ENCODE data around the gene ANKRD22.
"Not testable (repeated sequence)": the region's sequence is repeated elsewhere in the genome, so short reads cannot be mapped to it uniquely, and the experiment has no call there.

Gene ANKRD22

GRCh38 chr10:88838766-88839350 is 12.8 kb downstream of the ANKRD22 start:
- Histone ChIP-seq H3K4me3 (ENCODE audit: low read depth, low read length) (no peak overlapping the region), H3K27ac (no peak overlapping the region), H3K27me3 (ENCODE audit: insufficient read depth, low read depth, severe bottlenecking) (no peaks in the 10 kb centered on the region), H3K36me3 (no peaks in the 10 kb centered on the region), H3K9me3 (ENCODE audit: severe bottlenecking) (no peaks in the 10 kb centered on the region)
- TF ChIP-seq, protein P1, sequence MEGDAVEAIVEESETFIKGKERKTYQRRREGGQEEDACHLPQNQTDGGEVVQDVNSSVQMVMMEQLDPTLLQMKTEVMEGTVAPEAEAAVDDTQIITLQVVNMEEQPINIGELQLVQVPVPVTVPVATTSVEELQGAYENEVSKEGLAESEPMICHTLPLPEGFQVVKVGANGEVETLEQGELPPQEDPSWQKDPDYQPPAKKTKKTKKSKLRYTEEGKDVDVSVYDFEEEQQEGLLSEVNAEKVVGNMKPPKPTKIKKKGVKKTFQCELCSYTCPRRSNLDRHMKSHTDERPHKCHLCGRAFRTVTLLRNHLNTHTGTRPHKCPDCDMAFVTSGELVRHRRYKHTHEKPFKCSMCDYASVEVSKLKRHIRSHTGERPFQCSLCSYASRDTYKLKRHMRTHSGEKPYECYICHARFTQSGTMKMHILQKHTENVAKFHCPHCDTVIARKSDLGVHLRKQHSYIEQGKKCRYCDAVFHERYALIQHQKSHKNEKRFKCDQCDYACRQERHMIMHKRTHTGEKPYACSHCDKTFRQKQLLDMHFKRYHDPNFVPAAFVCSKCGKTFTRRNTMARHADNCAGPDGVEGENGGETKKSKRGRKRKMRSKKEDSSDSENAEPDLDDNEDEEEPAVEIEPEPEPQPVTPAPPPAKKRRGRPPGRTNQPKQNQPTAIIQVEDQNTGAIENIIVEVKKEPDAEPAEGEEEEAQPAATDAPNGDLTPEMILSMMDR (IDR thresholded peaks at IDR 0.05; ENCODE audit: low read depth, low read length): 0 out of 2 replicates have a peak, but pooled peaks have one; percentile 4
- no peak for DNase-seq

- H3K9me3 ChIP-seq (ENCODE audit: severe bottlenecking); H3K27ac ChIP-seq; H3K36me3 ChIP-seq; DNase-seq; H3K4me3 ChIP-seq (ENCODE audit: low read depth, low read length); H3K27me3 ChIP-seq (ENCODE audit: insufficient read depth, low read depth, severe bottlenecking): not testable (repeated sequence)
Measured at GRCh38 chr10:88837632-88838031, 14.0 kb downstream of the ANKRD22 start.

DNA sequence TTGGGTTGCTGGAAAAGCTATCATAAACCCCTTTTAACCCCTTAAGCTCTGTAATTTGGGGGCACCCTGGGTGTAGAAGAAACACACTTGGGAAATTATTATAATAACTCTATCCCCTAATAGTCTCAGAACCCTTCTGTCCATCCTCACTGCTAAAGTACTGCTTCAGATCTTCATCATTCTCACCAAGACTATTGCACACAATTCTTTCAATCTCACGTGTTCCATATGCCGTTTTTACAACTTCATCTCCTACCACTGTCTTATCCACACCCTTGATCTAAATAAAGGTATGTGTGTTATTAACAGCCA is 15.8 kb downstream of the ANKRD22 start:
- Histone ChIP-seq H3K4me3 (ENCODE audit: low read depth, low read length) (no peak overlapping the region), H3K27me3 (ENCODE audit: insufficient read depth, low read depth, severe bottlenecking) (no peaks in the 10 kb centered on the region), H3K36me3 (no peaks in the 10 kb centered on the region), H3K9me3 (ENCODE audit: severe bottlenecking) (no peaks in the 10 kb centered on the region), H3K27ac (no peak overlapping the region)
- TF ChIP-seq, protein P1 (IDR thresholded peaks at IDR 0.05; ENCODE audit: low read depth, low read length): no peak
- DNase-seq: no peak

- H3K36me3 ChIP-seq: no peaks in the 10 kb centered on the region
- TF ChIP-seq, protein P1 (IDR thresholded peaks at IDR 0.05; ENCODE audit: low read depth, low read length): peak; percentile 74
- H3K9me3 ChIP-seq (ENCODE audit: severe bottlenecking): no peaks in the 10 kb centered on the region
- no peak overlapping the region for H3K4me3 ChIP-seq (ENCODE audit: low read depth, low read length)
- H3K27ac ChIP-seq: no peak overlapping the region
- H3K27me3 ChIP-seq (ENCODE audit: insufficient read depth, low read depth, severe bottlenecking): no peaks in the 10 kb centered on the region
- peak; percentile 83 for DNase-seq
Measured at GRCh38 chr10:88835096-88835909, 16.3 kb downstream of the ANKRD22 start.

GRCh38 chr10:88833723-88834122 is 17.9 kb downstream of the ANKRD22 start:
- H3K4me3 ChIP-seq (ENCODE audit: low read depth, low read length): no peak overlapping the region
- H3K27me3 ChIP-seq (ENCODE audit: insufficient read depth, low read depth, severe bottlenecking): no peaks in the 10 kb centered on the region
- TF ChIP-seq, protein P1 (IDR thresholded peaks at IDR 0.05; ENCODE audit: low read depth, low read length): no peak
- no peaks in the 10 kb centered on the region for H3K36me3 ChIP-seq
- no peaks in the 10 kb centered on the region for H3K9me3 ChIP-seq (ENCODE audit: severe bottlenecking)
- no peak overlapping the region for H3K27ac ChIP-seq
- no peak for DNase-seq

- no peak overlapping the region for H3K27ac ChIP-seq
- TF ChIP-seq, protein P1 (IDR thresholded peaks at IDR 0.05; ENCODE audit: low read depth, low read length): no peak
- no peak for DNase-seq
Measured at GRCh38 chr10:88833156-88833555, 18.5 kb downstream of the ANKRD22 start.

More at GRCh38 chr10:88833156-88833555, 18.5 kb downstream of the ANKRD22 start:
- Histone ChIP-seq H3K36me3 (no peaks in the 10 kb centered on the region), H3K27me3 (ENCODE audit: insufficient read depth, low read depth, severe bottlenecking) (no peaks in the 10 kb centered on the region), H3K4me3 (ENCODE audit: low read depth, low read length) (no peak overlapping the region), H3K9me3 (ENCODE audit: severe bottlenecking) (no peaks in the 10 kb centered on the region)
